ENCODE results near the gene MLXIP. TPM values are rescaled to one million over a fixed set of nuclear protein-coding genes. Genes with fewer than 3 reads are reported as not detected.

Gene MLXIP
- total RNA-seq, 1 experiment from 2014 or later: 46.3 TPM

DNA sequence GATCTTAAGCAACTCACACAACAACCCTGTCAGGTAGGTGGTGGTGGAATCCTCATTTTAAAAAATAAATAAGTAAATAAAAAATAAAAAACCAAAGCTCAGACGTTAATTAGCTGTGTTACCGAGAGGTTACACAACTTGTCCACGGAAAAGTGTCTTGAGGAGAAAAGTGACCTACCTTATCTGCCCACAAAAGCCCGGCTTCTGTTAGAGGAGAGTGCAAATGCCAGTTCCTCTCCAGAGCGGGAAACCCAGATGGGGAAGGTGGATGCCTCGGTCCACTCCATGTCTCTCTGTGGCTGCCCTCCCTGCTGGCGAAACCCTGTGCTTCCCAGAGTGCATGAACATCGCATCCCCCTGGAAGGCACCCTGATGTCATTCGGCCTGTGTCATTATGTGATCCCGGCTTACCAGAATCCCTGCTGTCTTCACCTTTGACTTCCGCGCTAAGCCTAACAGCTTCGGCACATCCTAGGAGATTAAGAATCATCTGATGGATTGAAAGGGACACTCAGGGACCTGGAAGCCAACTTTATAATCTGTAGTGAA is 6.4 kb downstream of the MLXIP start:
- CTCF ChIA-PET: no interaction called here
- Histone ChIP-seq H3K27me3 (ENCODE audit: insufficient read depth, low read length) (no peaks in the 10 kb centered on the region), H3K9ac (ENCODE audit: low read length) (no peak overlapping the region), H3K36me3 (ENCODE audit: control insufficient read depth in 1 of 2, insufficient read depth in 2 of 2, low read length in 2 of 2) (peaks cover 14 to 23% of the 10 kb centered on the region in 2 experiments), H3K9me3 (ENCODE audit: control insufficient read depth in 1 of 2, insufficient read depth in 1 of 2, low read depth in 1 of 2, low read length in 2 of 2) (no peaks in the 10 kb centered on the region), H3K4me3 (replicated peaks in 1 of 2; ENCODE audit: low read depth in 1 of 2, low read length in 2 of 2) (no peak overlapping the region), H3K4me1 (ENCODE audit: control insufficient read depth in 1 of 2, insufficient read depth in 2 of 2, low read length in 2 of 2) (peaks cover 12 to 15% of the 10 kb centered on the region in 2 experiments), H2AFZ (ENCODE audit: low read depth, low read length, poor library complexity, severe bottlenecking) (no peak overlapping the region), H3K4me2 (ENCODE audit: low read length) (no peak overlapping the region), H3K9me2 (ENCODE audit: insufficient read depth) (no peaks in the 10 kb centered on the region), H3K79me2 (ENCODE audit: insufficient read depth, low read length) (peaks cover 99% of the 10 kb centered on the region), H4K20me1 (ENCODE audit: insufficient read depth) (peaks cover 8% of the 10 kb centered on the region; the same call in 1 of the 2 replicates), H3K27ac (ENCODE audit: low read depth, low read length) (no peak overlapping the region)
- TF ChIP-seq, protein P1, sequence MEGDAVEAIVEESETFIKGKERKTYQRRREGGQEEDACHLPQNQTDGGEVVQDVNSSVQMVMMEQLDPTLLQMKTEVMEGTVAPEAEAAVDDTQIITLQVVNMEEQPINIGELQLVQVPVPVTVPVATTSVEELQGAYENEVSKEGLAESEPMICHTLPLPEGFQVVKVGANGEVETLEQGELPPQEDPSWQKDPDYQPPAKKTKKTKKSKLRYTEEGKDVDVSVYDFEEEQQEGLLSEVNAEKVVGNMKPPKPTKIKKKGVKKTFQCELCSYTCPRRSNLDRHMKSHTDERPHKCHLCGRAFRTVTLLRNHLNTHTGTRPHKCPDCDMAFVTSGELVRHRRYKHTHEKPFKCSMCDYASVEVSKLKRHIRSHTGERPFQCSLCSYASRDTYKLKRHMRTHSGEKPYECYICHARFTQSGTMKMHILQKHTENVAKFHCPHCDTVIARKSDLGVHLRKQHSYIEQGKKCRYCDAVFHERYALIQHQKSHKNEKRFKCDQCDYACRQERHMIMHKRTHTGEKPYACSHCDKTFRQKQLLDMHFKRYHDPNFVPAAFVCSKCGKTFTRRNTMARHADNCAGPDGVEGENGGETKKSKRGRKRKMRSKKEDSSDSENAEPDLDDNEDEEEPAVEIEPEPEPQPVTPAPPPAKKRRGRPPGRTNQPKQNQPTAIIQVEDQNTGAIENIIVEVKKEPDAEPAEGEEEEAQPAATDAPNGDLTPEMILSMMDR (IDR thresholded peaks at IDR 0.05 in 2 of 3, conservative IDR thresholded peaks at IDR 0.05 in 1 of 3; ENCODE audit: borderline replicate concordance in 1 of 3, insufficient read depth in 1 of 3, low read depth in 2 of 3, low read length in 2 of 3): no peak
- no peak for TF ChIP-seq JUND (IDR thresholded peaks at IDR 0.05)
- TF ChIP-seq, protein P2, sequence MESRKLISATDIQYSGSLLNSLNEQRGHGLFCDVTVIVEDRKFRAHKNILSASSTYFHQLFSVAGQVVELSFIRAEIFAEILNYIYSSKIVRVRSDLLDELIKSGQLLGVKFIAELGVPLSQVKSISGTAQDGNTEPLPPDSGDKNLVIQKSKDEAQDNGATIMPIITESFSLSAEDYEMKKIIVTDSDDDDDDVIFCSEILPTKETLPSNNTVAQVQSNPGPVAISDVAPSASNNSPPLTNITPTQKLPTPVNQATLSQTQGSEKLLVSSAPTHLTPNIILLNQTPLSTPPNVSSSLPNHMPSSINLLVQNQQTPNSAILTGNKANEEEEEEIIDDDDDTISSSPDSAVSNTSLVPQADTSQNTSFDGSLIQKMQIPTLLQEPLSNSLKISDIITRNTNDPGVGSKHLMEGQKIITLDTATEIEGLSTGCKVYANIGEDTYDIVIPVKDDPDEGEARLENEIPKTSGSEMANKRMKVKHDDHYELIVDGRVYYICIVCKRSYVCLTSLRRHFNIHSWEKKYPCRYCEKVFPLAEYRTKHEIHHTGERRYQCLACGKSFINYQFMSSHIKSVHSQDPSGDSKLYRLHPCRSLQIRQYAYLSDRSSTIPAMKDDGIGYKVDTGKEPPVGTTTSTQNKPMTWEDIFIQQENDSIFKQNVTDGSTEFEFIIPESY (IDR thresholded peaks at IDR 0.05; ENCODE audit: extremely low read depth, insufficient replicate concordance, low read length): no peak
- TF ChIP-seq, protein P3, sequence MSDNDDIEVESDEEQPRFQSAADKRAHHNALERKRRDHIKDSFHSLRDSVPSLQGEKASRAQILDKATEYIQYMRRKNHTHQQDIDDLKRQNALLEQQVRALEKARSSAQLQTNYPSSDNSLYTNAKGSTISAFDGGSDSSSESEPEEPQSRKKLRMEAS (IDR thresholded peaks at IDR 0.05): no peak
- TF ChIP-seq TCF7L2 (IDR thresholded peaks at IDR 0.05; ENCODE audit: borderline replicate concordance, extremely low read depth, insufficient read depth, insufficient read length): no peak
- no peak for TF ChIP-seq CEBPB (IDR thresholded peaks at IDR 0.05; ENCODE audit: low read depth)
- no peak for TF ChIP-seq POLR2A (IDR thresholded peaks at IDR 0.05; ENCODE audit: borderline replicate concordance, extremely low read depth, insufficient read depth, insufficient read length)
- TF ChIP-seq SIN3A (IDR thresholded peaks at IDR 0.05; ENCODE audit: low read depth): no peak
- no peak for TF ChIP-seq POLR2AphosphoS5 (IDR thresholded peaks at IDR 0.05; ENCODE audit: low read depth, low read length)
- no peak for TF ChIP-seq ZNF274 (IDR thresholded peaks at IDR 0.05; ENCODE audit: low read depth, low read length)
- BruUV-seq (replicated peaks): no TSS peak
- intact Hi-C loops (cut with micrococcal nuclease): no loop called here
- ATAC-seq (no peak), DNase-seq (ENCODE audit: low read depth, low spot score) (no peak)
- RAD21 ChIA-PET (ENCODE audit: low non-redundant PET in 1 of 2, low total read pairs in 2 of 2, uncharacterized antibody in 2 of 2, unreplicated experiment in 2 of 2): no interaction called here
- POLR2A ChIA-PET: no interaction called here

Measured in HCT116 (cell line).